HEK293 (cell line): ENCODE measurements around the gene C2orf42.

ENCODE experiments used
- ATF2 ChIP-seq: fragments of 450-650 bp; formaldehyde crosslinking; IDR thresholded peaks from 2 replicates; pipeline ENCODE4 v1.5.1; 2016; ENCODE audit warnings: missing biosample characterization, missing genetic modification characterization, low read depth
- TF ChIP-seq, protein P1 (sequence below): fragments of 450-650 bp; formaldehyde crosslinking; IDR thresholded peaks from 2 replicates; pipeline ENCODE4 v1.5.1; 2016; ENCODE audit warnings: missing biosample characterization, missing genetic modification characterization

DNA sequence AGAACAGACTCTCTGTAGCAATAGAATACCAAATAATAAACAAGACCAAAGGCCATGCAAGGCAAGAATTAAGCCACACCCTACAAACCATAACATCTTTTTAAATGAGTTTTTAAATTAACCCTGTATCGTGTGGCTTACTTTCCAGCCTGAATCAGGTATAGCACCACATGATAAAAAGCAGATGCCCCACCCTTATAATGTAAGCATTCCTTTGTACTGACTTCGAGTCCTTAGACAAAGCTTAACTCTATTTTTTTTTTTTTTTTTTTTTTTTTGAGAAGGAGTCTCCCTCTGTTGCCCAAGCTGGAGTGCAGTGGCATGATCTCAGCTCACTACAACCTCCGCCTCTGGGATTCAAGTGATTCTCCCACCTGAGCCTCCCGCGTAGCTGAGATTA is 1.7 kb upstream of the C2orf42 start:
- no peak for TF ChIP-seq ATF2 (tag by site-specific recombination)
- TF ChIP-seq, protein P1, sequence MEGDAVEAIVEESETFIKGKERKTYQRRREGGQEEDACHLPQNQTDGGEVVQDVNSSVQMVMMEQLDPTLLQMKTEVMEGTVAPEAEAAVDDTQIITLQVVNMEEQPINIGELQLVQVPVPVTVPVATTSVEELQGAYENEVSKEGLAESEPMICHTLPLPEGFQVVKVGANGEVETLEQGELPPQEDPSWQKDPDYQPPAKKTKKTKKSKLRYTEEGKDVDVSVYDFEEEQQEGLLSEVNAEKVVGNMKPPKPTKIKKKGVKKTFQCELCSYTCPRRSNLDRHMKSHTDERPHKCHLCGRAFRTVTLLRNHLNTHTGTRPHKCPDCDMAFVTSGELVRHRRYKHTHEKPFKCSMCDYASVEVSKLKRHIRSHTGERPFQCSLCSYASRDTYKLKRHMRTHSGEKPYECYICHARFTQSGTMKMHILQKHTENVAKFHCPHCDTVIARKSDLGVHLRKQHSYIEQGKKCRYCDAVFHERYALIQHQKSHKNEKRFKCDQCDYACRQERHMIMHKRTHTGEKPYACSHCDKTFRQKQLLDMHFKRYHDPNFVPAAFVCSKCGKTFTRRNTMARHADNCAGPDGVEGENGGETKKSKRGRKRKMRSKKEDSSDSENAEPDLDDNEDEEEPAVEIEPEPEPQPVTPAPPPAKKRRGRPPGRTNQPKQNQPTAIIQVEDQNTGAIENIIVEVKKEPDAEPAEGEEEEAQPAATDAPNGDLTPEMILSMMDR (tag by site-specific recombination) = no peak
